Natural killer cell (primary cell): ENCODE data around the gene RARRES1. TPM values are rescaled to one million over a fixed set of nuclear protein-coding genes. Genes with fewer than 3 reads are reported as not detected.

Experiments used
- ATAC-seq, 3 donors: fragments of 150-1000 bp in 2 of 3; fragments of 200-7000 bp in 1 of 3; cut with Tn5 transposase; 1 replicate in 1 of 3; 2 replicates in 2 of 3; pipeline ENCODE4 v1.10.0; 2021; ENCODE audit warnings: mild to moderate bottlenecking in 2 of 3, moderate library complexity in 2 of 3
- DNase-seq, 2 donors: peaks; one replicate each; pipeline versions ENCODE4 v3.0.0 to v3.0.0-alpha.2; 2013 to 2021; ENCODE audit warnings: mixed read lengths in 1 of 2
- H3K27ac ChIP-seq: one replicate; pipeline ENCODE4 v1.5.1; 2013; ENCODE audit warnings: mild to moderate bottlenecking, low read length
- H3K27me3 ChIP-seq: one replicate; pipeline ENCODE4 v1.6.1; 2013; ENCODE audit warnings: low read length; ENCODE audit not compliant: control insufficient read depth, insufficient read depth
- H3K36me3 ChIP-seq: one replicate; pipeline ENCODE4 v1.6.1; 2013; ENCODE audit warnings: low read length; ENCODE audit not compliant: control insufficient read depth, insufficient read depth
- H3K4me1 ChIP-seq: one replicate; pipeline ENCODE4 v1.6.1; 2013; ENCODE audit warnings: low read length; ENCODE audit not compliant: control insufficient read depth, insufficient read depth
- H3K4me3 ChIP-seq: one replicate; pipeline ENCODE4 v1.5.1; 2013; ENCODE audit warnings: low read length
- H3K9me3 ChIP-seq: one replicate; pipeline ENCODE4 v1.6.1; 2013; ENCODE audit warnings: low read length; ENCODE audit not compliant: control insufficient read depth, insufficient read depth
- H3K27ac Mint-ChIP-seq, 2 donors: one replicate each; pipeline ENCODE4 v1.8.0; 2022; ENCODE audit warnings: mild to moderate bottlenecking in 2 of 2, mixed read lengths in 2 of 2, moderate library complexity in 1 of 2
- H3K27me3 Mint-ChIP-seq, 2 donors: one replicate each; pipeline ENCODE4 v1.8.0; 2022; ENCODE audit warnings: low read depth in 2 of 2, mixed read lengths in 2 of 2
- H3K36me3 Mint-ChIP-seq: one replicate; pipeline ENCODE4 v1.8.0; 2022; ENCODE audit warnings: mixed read lengths
- H3K4me1 Mint-ChIP-seq, 2 donors: one replicate each; pipeline ENCODE4 v1.8.0; 2022; ENCODE audit warnings: mixed read lengths in 2 of 2
- H3K4me3 Mint-ChIP-seq: one replicate; pipeline ENCODE4 v1.8.0; 2022; ENCODE audit warnings: mild to moderate bottlenecking, moderate library complexity, mixed read lengths
- H3K9me3 Mint-ChIP-seq, 2 donors: one replicate each; pipeline ENCODE4 v1.8.0; 2022; ENCODE audit warnings: mixed read lengths in 2 of 2
- CTCF ChIP-seq: fragments of 200-600 bp; IDR thresholded peaks from one replicate; pipeline ENCODE4 v1.8.0; 2022; ENCODE audit warnings: antibody characterized with exemption
- WGBS: methylation state at CpG from one replicate; pipeline ENCODE4 v1.1.7; 2013; ENCODE audit warnings: missing lambda C conversion rate; ENCODE audit not compliant: insufficient coverage; 5-methylcytosine and 5-hydroxymethylcytosine counted together
- intact Hi-C: fragments of 100-400 bp; cut with micrococcal nuclease; formaldehyde crosslinking; loops from one replicate; pipeline ENCODE4 v1.14.2; 2022
- total RNA-seq, 4 donors: library from RNA; stranded (reverse); fragments of 120-200 nt in 1 of 4; gene quantifications; one replicate each; pipeline versions ENCODE4 v1.2.3 to v1.2.4, GENCODE V29; 2013 to 2022

RARRES1 gene
- total RNA-seq, 3 donors from 2014 or later (not counting 1 experiment from before 2014, with no cell fraction given), result not detected

- Histone ChIP-seq H3K36me3 (no peaks in the 10 kb centered on the region), H3K4me3 (no peak overlapping the region), H3K27ac (no peak overlapping the region), H3K27me3 (no peaks in the 10 kb centered on the region), H3K4me1 (no peaks in the 10 kb centered on the region), H3K9me3 (no peaks in the 10 kb centered on the region)
- Mint-ChIP-seq H3K36me3 (no peaks in the 10 kb centered on the region), H3K4me3 (no peak overlapping the region), H3K27me3 (no peaks in the 10 kb centered on the region), H3K4me1 (no peaks in the 10 kb centered on the region), H3K27ac (no peak overlapping the region), H3K9me3 (no peaks in the 10 kb centered on the region)
- no peak for TF ChIP-seq CTCF
- DNase-seq (no peak), ATAC-seq (no peak)
- intact Hi-C loops, result no loop called here
Measured at GRCh38 chr3:158773166-158773565, 40.9 kb upstream of the RARRES1 start.

- 85% methylated on average over 3 of the region's 3 CpGs for WGBS
- no peak for DNase-seq
- H3K9me3 ChIP-seq, result no peaks in the 10 kb centered on the region
- Mint-ChIP-seq H3K27me3 (no peaks in the 10 kb centered on the region), H3K27ac (no peak overlapping the region), H3K9me3 (no peaks in the 10 kb centered on the region), H3K4me3 (no peak overlapping the region), H3K4me1 (no peaks in the 10 kb centered on the region), H3K36me3 (no peaks in the 10 kb centered on the region)
- no peak overlapping the region for H3K4me3 ChIP-seq
- TF ChIP-seq CTCF, result no peak
- H3K27me3 ChIP-seq, result no peaks in the 10 kb centered on the region
- no peak overlapping the region for H3K27ac ChIP-seq
- H3K4me1 ChIP-seq, result no peaks in the 10 kb centered on the region
- H3K36me3 ChIP-seq, result no peaks in the 10 kb centered on the region
- peak in 1 of 3 donors; percentile 68 for ATAC-seq
- intact Hi-C loops, result no loop called here
Measured at GRCh38 chr3:158771982-158772381, 39.7 kb upstream of the RARRES1 start.

GRCh38 chr3:158771577-158771976 is 39.3 kb upstream of the RARRES1 start:
- intact Hi-C loops, result no loop called here
- Histone ChIP-seq H3K27ac (no peak overlapping the region), H3K36me3 (no peaks in the 10 kb centered on the region), H3K4me3 (no peak overlapping the region), H3K4me1 (no peaks in the 10 kb centered on the region), H3K9me3 (no peaks in the 10 kb centered on the region), H3K27me3 (no peaks in the 10 kb centered on the region)
- 90% methylated on average over 1 of the region's 1 CpG for WGBS
- ATAC-seq (peak in 1 of 3 donors; percentile 27), DNase-seq (no peak)
- no peak for TF ChIP-seq CTCF
- Mint-ChIP-seq H3K27ac (no peak overlapping the region), H3K36me3 (no peaks in the 10 kb centered on the region), H3K4me1 (no peaks in the 10 kb centered on the region), H3K9me3 (no peaks in the 10 kb centered on the region), H3K4me3 (no peak overlapping the region), H3K27me3 (no peaks in the 10 kb centered on the region)

- no peaks in the 10 kb centered on the region for H3K4me1 ChIP-seq
- Mint-ChIP-seq H3K4me1 (no peaks in the 10 kb centered on the region), H3K27me3 (no peaks in the 10 kb centered on the region), H3K27ac (no peak overlapping the region), H3K9me3 (no peaks in the 10 kb centered on the region), H3K36me3 (no peaks in the 10 kb centered on the region), H3K4me3 (no peak overlapping the region)
- TF ChIP-seq CTCF, result no peak
- ATAC-seq (no peak), DNase-seq (no peak)
- 85% methylated on average over 4 of the region's 4 CpGs for WGBS
- no peaks in the 10 kb centered on the region for H3K36me3 ChIP-seq
- no peaks in the 10 kb centered on the region for H3K27me3 ChIP-seq
- no peaks in the 10 kb centered on the region for H3K9me3 ChIP-seq
- intact Hi-C loops, result no loop called here
- H3K4me3 ChIP-seq, result no peak overlapping the region
- H3K27ac ChIP-seq, result no peak overlapping the region
Measured at GRCh38 chr3:158770741-158771350, 38.6 kb upstream of the RARRES1 start.
